Neural progenitor cell (in vitro differentiated cells): ENCODE data around the gene CLRN1.

Source experiments
- EZH2 ChIP-seq: fragments of 200-600 bp; sonication (generic); IDR thresholded peaks from 2 replicates; pipeline ENCODE4 v1.6.1; 2017; ENCODE audit warnings: antibody characterized with exemption, mild to moderate bottlenecking, moderate library complexity
- EZH2phosphoT487 ChIP-seq: fragments of 200-600 bp; sonication (generic); IDR thresholded peaks from 2 replicates; pipeline ENCODE4 v1.6.1; 2017; ENCODE audit warnings: antibody characterized with exemption
- TF ChIP-seq, protein P1 (sequence below): fragments of 200-600 bp; sonication (generic); IDR thresholded peaks from 2 replicates; pipeline ENCODE4 v1.5.1; 2017; ENCODE audit warnings: antibody characterized with exemption, mild to moderate bottlenecking

- TF ChIP-seq, protein P1, sequence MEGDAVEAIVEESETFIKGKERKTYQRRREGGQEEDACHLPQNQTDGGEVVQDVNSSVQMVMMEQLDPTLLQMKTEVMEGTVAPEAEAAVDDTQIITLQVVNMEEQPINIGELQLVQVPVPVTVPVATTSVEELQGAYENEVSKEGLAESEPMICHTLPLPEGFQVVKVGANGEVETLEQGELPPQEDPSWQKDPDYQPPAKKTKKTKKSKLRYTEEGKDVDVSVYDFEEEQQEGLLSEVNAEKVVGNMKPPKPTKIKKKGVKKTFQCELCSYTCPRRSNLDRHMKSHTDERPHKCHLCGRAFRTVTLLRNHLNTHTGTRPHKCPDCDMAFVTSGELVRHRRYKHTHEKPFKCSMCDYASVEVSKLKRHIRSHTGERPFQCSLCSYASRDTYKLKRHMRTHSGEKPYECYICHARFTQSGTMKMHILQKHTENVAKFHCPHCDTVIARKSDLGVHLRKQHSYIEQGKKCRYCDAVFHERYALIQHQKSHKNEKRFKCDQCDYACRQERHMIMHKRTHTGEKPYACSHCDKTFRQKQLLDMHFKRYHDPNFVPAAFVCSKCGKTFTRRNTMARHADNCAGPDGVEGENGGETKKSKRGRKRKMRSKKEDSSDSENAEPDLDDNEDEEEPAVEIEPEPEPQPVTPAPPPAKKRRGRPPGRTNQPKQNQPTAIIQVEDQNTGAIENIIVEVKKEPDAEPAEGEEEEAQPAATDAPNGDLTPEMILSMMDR: no peak
- TF ChIP-seq EZH2phosphoT487 (no peak), EZH2 (no peak)
Observed at GRCh38 chr3:150984066-150984465, 11.5 kb upstream of the CLRN1 start.
